Mucosa of descending colon (tissue), 3 donors: ENCODE data around the gene FHAD1. TPM values are rescaled to one million over a fixed set of nuclear protein-coding genes. Genes with fewer than 3 reads are reported as not detected.

Experiments used
- ATAC-seq: fragments of 200-7000 bp; cut with Tn5 transposase; one replicate; pipeline ENCODE4 v1.9.1; 2020; ENCODE audit warnings: mild to moderate bottlenecking, moderate library complexity
- DNase-seq, 3 donors: peaks; one replicate each; pipeline ENCODE4 v3.0.0-alpha.2; 2020
- H3K36me3 ChIP-seq: fragments of 200-600 bp; one replicate; pipeline ENCODE4 v1.8.0; 2021; ENCODE audit warnings: low read depth, mild to moderate bottlenecking
- H3K4me1 ChIP-seq: fragments of 200-600 bp; one replicate; pipeline ENCODE4 v1.8.0; 2021; ENCODE audit warnings: low read depth, mild to moderate bottlenecking
- H3K4me3 ChIP-seq: fragments of 200-600 bp; one replicate; pipeline ENCODE4 v1.8.0; 2021; ENCODE audit warnings: mild to moderate bottlenecking
- H3K9me3 ChIP-seq: fragments of 200-600 bp; one replicate; pipeline ENCODE4 v1.8.0; 2021; ENCODE audit warnings: mild to moderate bottlenecking
- intact Hi-C, 2 donors: fragments of 100-400 bp; cut with DNase I in 1 of 2; cut with micrococcal nuclease in 1 of 2; formaldehyde crosslinking; loops; one replicate each; pipeline versions ENCODE4 v1.11.0 to v1.11.1; 2022; cut with DNase I, micrococcal nuclease
- total RNA-seq, 3 donors: library from RNA; stranded (reverse); fragmentation: NEBNext Ultra II Directional in 2 of 3; extraction: Animal tissue kit (Norgen Biotek cat#: 25700) in 2 of 3; gene quantifications; one replicate each; pipeline versions ENCODE4 v1.2.1 to v1.2.4, GENCODE V29; 2021 to 2023
- TF ChIP-seq, protein P1 (sequence below): fragments of 200-600 bp; IDR thresholded peaks from one replicate; pipeline ENCODE4 v1.8.0; 2022; ENCODE audit warnings: antibody characterized with exemption, mild to moderate bottlenecking
- donor health status: DM: no; HTN: no; CAD: no; lungs with moderate emphysema.
- donor health status: DM: no; HTN: no; CAD: no.
- donor health status: DM: no; HTN: yes; CAD: no.

Gene FHAD1
- total RNA-seq, 3 donors from 2014 or later, result 0.89 to 1.9 (median 0.99) TPM

GRCh38 chr1:15204931-15205330 is 42.1 kb upstream of the FHAD1 start:
- Histone ChIP-seq H3K4me3 (no peak overlapping the region), H3K9me3 (no peaks in the 10 kb centered on the region), H3K4me1 (peaks cover 31% of the 10 kb centered on the region), H3K36me3 (no peaks in the 10 kb centered on the region)
- intact Hi-C loops, result no loop called here
- ATAC-seq (no peak), DNase-seq (no peak)
- TF ChIP-seq, protein P1, sequence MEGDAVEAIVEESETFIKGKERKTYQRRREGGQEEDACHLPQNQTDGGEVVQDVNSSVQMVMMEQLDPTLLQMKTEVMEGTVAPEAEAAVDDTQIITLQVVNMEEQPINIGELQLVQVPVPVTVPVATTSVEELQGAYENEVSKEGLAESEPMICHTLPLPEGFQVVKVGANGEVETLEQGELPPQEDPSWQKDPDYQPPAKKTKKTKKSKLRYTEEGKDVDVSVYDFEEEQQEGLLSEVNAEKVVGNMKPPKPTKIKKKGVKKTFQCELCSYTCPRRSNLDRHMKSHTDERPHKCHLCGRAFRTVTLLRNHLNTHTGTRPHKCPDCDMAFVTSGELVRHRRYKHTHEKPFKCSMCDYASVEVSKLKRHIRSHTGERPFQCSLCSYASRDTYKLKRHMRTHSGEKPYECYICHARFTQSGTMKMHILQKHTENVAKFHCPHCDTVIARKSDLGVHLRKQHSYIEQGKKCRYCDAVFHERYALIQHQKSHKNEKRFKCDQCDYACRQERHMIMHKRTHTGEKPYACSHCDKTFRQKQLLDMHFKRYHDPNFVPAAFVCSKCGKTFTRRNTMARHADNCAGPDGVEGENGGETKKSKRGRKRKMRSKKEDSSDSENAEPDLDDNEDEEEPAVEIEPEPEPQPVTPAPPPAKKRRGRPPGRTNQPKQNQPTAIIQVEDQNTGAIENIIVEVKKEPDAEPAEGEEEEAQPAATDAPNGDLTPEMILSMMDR, result no peak

GRCh38 chr1:15205586-15206346 is 41.3 kb upstream of the FHAD1 start:
- intact Hi-C loops, result no loop called here
- Histone ChIP-seq H3K36me3 (no peaks in the 10 kb centered on the region), H3K4me1 (peaks cover 23% of the 10 kb centered on the region), H3K4me3 (no peak overlapping the region), H3K9me3 (no peaks in the 10 kb centered on the region)
- ATAC-seq (no peak), DNase-seq (no peak)
- TF ChIP-seq, protein P1, result no peak

GRCh38 chr1:15206418-15207030 is 40.5 kb upstream of the FHAD1 start:
- H3K4me3 ChIP-seq, result no peak overlapping the region
- intact Hi-C loops, result no loop called here
- no peaks in the 10 kb centered on the region for H3K9me3 ChIP-seq
- ATAC-seq, result no peak
- TF ChIP-seq, protein P1, result no peak
- H3K4me1 ChIP-seq, result peaks cover 17% of the 10 kb centered on the region
- DNase-seq, result no peak
- no peaks in the 10 kb centered on the region for H3K36me3 ChIP-seq

- Histone ChIP-seq H3K9me3 (no peaks in the 10 kb centered on the region), H3K4me1 (peaks cover 12% of the 10 kb centered on the region), H3K36me3 (no peaks in the 10 kb centered on the region), H3K4me3 (no peak overlapping the region)
- TF ChIP-seq, protein P1, result no peak
- DNase-seq (no peak), ATAC-seq (no peak)
- intact Hi-C loops, result no loop called here
These were observed 39.8 kb upstream of the FHAD1 start for GRCh38 chr1:15207031-15207828.

DNA sequence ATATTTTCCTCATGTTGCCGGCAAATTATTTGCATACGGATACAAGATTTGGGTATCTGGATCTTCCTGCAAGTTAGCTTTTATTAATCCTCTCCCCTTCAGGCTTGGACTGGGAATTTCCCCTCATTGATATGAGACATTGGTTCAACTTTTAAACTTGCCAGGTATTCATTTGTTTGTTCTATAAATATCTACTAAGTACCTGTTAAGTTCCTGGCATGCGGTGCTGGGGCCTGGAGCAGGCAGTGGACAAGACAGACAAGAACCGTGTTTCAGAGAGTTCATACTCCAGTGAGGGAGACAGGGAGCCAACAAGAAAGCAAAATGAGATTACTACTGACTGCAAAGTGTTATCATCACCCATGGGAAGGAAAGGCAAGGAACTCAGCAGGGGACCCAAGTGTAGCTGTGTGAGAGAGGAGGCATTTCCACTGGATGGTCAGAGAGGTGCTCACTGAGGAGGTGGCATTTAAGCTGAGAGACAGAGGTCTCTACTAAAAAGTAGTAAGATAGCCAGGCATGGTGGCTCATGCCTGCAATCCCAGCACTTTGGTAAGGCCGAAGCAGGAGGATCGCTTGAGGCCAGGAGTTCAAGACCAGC is 39.1 kb upstream of the FHAD1 start:
- TF ChIP-seq, protein P1, result no peak
- peaks cover 6% of the 10 kb centered on the region for H3K4me1 ChIP-seq
- H3K36me3 ChIP-seq, result no peaks in the 10 kb centered on the region
- no peaks in the 10 kb centered on the region for H3K9me3 ChIP-seq
- intact Hi-C loops, result no loop called here
- DNase-seq, result no peak
- H3K4me3 ChIP-seq, result no peak overlapping the region
- ATAC-seq, result no peak
